GM10248 (cell line): Measurements from ENCODE around the gene LYRM1.

Source experiments
- CTCF ChIA-PET: fragments of 300-600 bp; sonication (Branson Sonifier 250); formaldehyde crosslinking; extraction: SDS; loops from one replicate; lab custom pipeline; 2021; ENCODE audit warnings: antibody characterized with exemption; lab: Yijun Ruan, JAX
- POLR2A ChIA-PET: fragments of 350-650 bp; sonication (Branson Sonifier 250); formaldehyde crosslinking; extraction: SDS; loops from one replicate; lab custom pipeline; 2020; ENCODE audit warnings: antibody characterized with exemption; lab: Yijun Ruan, JAX
- DNase-seq: peaks from one replicate; pipeline ENCODE4 v3.0.0; 2012; ENCODE audit errors: extremely low spot score
- TF ChIP-seq, protein P1 (sequence below): IDR thresholded peaks from 2 replicates; pipeline ENCODE4 v1.5.1; 2012; ENCODE audit warnings: mild to moderate bottlenecking, low read depth; ENCODE audit errors: extremely low read depth, missing control alignments, control extremely low read depth

The LYRM1 gene

DNA sequence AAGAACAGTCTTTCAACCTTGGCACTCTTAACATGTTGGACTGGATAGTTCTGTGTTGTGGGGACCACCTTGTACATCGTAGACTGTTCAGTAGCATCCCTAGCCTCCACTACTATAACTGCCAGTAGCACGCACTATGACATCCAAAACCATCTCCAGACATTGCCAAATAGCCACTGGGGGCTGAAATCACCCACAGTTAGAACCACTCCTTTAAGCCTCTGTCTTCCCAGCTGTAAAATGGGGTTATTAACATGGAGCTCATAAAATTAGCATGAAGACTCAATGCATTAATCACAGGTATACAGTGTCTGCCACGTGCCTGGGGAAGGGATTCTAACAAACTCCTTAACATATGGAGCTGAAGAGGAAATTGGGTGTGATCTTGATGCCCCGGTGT, 49.7 kb downstream of the LYRM1 start:
- TF ChIP-seq, protein P1, sequence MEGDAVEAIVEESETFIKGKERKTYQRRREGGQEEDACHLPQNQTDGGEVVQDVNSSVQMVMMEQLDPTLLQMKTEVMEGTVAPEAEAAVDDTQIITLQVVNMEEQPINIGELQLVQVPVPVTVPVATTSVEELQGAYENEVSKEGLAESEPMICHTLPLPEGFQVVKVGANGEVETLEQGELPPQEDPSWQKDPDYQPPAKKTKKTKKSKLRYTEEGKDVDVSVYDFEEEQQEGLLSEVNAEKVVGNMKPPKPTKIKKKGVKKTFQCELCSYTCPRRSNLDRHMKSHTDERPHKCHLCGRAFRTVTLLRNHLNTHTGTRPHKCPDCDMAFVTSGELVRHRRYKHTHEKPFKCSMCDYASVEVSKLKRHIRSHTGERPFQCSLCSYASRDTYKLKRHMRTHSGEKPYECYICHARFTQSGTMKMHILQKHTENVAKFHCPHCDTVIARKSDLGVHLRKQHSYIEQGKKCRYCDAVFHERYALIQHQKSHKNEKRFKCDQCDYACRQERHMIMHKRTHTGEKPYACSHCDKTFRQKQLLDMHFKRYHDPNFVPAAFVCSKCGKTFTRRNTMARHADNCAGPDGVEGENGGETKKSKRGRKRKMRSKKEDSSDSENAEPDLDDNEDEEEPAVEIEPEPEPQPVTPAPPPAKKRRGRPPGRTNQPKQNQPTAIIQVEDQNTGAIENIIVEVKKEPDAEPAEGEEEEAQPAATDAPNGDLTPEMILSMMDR: no peak
- ChIA-PET CTCF (interaction anchor here (0.9 to 1.2 kb wide), 3 partner anchors 12 to 100 kb away, joined by 3 read pairs; no protein-coding TSS in a partner anchor), POLR2A (no interaction called here)
- no peak for DNase-seq

DNA sequence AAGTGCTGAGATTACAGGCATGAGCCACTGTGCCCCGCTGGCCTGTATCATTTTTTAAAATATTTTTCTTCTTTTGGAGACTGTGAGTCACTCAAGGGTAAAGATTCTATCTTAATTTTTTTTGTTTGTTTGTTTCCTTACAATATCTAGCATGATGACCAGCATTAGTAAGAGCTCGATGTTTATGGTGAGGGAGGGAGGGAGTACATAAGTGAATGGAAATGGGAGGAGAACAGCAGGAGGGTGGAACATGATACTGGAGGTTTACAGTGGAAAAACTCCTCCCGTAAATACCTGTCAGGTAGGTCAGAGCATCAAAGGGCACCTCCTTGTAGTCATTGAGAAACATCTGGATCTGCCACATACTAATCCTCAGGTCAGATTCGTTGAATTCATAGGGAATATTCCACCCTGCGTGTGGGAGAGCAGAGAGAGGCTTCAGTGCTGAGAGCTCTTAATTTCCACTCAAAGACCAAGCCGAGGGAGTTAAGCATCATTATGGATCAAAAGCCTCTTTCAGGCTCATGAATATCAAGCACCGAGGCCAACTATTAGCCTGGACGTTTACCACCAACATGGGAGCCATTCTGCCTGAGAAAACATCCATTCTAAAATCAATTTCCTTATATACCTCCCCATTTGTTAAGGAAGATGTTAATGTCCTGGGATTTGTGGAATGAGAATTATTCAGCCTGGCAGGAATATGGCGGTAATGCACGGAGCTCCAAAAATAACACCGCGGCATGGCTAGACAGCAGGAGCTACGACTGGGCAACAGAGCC, 51.8 kb downstream of the LYRM1 start:
- no peak for DNase-seq
- TF ChIP-seq, protein P1: no peak
- ChIA-PET CTCF (interaction anchor here (0.9 to 1.7 kb wide), 2 partner anchors 19 to 103 kb away, joined by 3 to 4 read pairs; no protein-coding TSS in a partner anchor), POLR2A (no interaction called here)

- ChIA-PET POLR2A (no interaction called here), CTCF (interaction anchor here (1.1 kb wide), 1 partner anchor 105 kb away, joined by 5 read pairs; no protein-coding TSS in a partner anchor)
- TF ChIP-seq, protein P1: no peak
- no peak for DNase-seq
Measured at GRCh38 chr16:20954574-20954973, 54.0 kb downstream of the LYRM1 start.

DNA sequence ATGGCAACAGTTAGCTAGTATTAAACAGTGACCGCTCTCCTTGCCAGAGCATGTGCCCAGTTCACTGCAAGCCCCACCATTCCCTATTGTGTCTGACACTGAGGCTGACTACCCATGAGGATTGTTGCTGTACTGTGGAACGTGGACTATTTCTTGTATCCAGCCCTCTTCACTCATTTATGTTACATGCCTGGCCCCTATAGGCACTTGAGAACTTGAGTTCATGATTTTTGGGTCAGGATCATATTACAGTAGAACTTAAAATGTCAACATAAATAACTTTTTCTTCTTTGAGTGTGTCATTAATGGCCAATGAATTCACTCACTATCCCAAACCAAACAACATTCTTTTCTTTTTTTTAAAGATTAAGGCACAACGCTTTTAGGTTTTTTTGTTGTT, 55.7 kb downstream of the LYRM1 start:
- no peak for DNase-seq
- ChIA-PET CTCF (no interaction called here), POLR2A (no interaction called here)
- TF ChIP-seq, protein P1: peak; percentile 18

DNA sequence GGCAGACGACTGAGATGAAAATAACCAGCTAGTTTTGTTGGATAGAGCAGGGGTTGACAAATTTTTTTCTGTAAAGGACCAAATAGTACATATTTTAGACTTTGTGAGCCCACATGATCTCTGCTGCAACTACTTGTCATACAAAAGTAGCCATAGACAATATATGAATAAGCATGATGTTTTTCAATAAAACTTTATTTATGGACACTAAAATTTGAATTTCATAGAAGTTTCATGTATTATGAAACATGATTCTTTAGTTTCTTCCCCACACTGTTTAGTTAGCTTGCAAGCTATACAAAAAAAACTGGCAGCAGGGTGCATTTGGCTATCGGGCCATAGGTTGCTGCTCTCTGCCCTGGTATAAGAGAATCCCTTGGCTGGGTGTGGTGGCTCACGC, 56.6 kb downstream of the LYRM1 start:
- TF ChIP-seq, protein P1: no peak
- DNase-seq: no peak
- ChIA-PET CTCF (no interaction called here), POLR2A (no interaction called here)

DNA sequence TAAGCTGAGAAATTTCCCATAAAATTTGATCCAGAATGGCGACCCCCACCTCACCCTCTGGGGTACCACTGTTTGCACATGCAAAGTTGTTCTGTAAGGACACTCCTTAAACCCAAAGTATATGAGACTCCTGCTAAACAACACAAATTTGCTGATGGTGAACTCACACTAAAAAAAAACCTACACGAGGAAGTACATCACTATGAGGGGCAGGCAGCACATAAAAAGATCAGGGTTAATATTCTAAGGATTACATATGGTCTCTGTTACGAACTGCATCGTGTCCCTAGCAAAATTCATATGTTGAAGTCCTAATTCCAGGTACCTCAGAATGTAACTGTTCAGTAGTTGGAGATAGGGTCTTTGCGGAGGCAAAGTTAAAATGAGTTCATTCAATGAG, 60.3 kb downstream of the LYRM1 start:
- POLR2A ChIA-PET: no interaction called here
- DNase-seq: no peak
- CTCF ChIA-PET: no interaction called here
- TF ChIP-seq, protein P1: no peak
